Activated T-cell treated with anti-CD3 and anti-CD28 coated beads for 24 hours (primary cell): ENCODE measurements around the gene STOM.
"Not testable (repeated sequence)": the region's sequence is repeated elsewhere in the genome, so short reads cannot be mapped to it uniquely, and the experiment has no call there.

Experiments
- DNase-seq: peaks from one replicate; pipeline ENCODE4 v3.0.0-alpha.2; 2020; ENCODE audit warnings: low read depth

The STOM gene, protein sequence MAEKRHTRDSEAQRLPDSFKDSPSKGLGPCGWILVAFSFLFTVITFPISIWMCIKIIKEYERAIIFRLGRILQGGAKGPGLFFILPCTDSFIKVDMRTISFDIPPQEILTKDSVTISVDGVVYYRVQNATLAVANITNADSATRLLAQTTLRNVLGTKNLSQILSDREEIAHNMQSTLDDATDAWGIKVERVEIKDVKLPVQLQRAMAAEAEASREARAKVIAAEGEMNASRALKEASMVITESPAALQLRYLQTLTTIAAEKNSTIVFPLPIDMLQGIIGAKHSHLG

DNA sequence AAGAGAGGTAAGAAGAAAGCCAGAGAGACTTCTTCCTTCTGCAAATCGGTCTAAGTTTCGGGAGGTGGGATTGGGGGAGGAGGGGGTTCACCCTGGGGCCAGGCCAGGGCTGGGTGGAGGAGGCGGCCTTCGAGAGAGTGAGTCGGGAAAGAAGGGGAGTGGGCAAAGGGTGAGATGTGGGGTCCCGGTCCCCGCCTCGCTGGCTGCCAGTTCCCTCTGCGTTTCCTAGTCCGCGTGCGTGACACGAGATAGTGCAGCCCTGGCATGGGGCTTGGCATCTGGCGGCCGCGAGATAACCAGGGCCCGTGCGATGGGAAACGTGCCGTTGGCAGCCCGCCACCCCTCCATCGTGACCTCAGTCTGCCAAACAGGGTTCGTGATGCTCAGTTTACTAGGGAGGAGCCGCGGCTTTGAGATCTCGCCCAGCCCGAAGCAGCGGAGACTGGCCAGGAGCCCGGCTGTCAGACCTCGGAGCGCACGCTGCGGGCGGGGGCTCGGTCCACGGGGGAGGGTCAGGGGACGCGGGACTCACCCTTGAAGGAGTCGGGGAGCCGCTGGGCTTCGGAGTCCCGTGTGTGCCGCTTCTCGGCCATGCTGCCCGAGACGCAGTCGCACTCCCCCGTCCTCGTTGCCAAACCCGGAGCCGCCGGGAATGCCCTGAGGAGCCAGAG is at the start of gene STOM:
STOM (minus strand) TSS at position 656 of the 671 bp plus-strand sequence; CDS start at position 593, 63 bp downstream.
- DNase-seq, result no peak

DNA sequence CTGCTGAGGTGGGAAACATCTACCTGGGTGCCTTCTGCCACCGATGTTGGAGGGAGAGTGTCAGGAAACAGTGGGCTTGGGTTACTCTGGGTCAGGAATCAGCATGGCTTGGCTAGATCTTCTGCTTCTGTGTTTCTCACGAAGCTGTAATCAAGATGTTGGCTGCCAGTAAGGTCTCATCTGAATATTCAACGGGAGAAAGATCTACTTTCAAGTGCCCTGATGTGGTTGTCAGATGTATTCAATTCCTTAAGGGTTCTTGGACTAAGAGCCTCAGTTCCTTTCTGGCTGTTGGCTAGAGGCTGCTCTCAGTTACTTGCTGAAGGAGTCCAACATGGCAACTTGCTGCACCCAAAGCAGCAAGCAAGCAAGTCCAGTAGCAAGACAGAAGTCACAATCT is 41.9 kb upstream of the STOM start:
- no peak for DNase-seq

DNA sequence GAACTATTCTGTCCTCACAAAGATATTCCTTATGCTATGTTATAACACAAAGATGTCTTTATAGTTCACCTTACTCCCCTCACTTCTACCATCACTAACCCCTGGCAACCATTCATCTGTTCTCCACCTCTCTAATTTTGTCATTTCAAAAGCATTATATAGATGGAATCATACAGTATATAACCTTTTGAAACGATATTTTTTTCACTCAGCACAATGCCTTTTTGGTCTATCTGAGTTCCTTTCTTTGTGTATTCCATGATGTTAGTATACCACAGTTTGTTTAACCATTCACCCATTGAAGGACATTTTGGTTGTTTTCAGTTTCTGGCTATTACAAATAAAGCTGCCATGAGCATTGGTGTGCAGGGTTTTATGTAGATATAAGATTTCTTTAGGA is 35.8 kb upstream of the STOM start:
- DNase-seq, result no peak

DNA sequence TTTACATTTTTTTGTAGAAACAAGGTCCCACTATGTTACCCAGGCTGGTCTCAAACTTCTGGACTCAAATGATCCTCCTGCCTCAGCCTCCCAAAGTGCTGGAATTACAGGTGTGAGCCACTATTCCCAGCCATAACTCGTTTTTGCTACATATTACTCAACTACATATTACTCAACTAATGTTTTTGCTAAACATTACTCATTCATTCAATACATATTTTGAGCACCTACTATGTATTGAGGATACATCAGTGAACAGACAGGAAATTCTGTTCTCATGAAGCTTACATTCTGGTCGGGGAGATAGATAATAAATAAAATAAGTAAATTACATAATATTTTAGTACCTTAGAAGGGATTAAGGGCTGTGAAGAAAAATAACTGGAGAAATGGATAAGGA is 34.9 kb upstream of the STOM start:
- DNase-seq, result no peak

DNA sequence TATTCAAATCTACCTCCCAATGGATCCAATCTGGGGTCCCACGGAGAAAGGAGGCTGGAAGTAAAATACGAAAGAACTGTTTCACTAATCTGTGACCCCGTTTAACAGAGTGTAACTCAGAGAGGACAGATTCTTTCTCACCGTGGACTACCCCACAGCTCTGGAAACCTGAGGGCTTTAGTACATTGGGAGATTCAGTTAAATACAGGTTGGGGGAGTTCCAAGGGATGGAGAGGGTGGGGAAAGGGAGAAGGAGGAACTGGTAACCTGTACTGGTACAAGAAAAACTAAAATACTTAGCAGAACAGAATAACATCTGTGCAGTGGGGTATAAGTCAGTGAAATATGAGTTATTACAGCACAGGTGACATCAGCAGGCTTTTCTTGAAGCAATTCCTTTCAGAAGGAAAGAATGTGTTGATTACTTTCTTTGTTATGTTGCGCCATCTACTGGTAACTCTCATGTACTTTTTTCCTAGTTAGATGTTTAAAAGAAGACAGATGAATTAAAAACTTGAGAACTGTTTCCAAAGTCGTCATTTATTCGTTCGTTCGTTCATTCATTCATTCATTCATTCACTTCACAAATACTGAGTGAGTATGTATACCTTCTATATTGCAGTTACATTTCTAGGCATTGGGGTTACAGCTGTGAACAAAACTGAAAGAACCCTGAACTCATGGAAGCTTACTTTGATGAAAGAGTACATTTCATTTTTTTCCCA is 30.0 kb upstream of the STOM start:
- no peak for DNase-seq

DNA sequence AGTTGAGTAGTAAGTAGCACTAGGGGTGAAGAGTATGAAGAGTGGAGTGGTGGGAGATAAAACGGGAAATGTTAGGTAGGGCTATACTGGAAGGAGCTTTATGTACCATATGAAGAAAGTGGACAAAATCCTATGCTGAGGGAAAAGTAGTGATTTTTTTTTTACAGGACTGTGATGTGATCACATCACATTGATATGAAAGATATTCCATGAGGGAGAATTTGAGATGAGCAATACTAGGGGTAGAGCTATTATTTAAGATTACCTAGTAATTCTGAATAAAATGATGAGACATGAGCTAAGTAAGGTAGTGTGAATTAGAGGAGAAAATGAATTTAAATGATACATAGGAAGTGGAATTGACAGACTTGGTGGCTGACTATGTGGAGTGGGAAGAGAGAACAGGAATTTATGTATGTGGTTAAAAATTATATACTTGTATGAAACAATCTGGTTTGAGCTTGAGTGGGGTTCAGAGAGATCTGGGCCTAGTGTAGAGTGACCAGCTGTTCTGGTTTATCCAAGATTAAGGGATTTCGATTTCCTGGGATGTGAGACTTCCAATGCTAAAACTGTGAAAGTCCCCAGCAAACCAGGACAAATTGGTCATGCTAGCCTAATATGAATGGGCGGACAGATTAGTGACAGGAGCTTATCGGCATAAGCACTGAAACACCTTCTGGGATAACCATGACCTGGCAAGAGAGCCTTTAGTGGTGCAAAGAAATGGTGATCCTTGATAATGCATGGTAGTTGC is 29.3 kb upstream of the STOM start:
- no peak for DNase-seq

DNA sequence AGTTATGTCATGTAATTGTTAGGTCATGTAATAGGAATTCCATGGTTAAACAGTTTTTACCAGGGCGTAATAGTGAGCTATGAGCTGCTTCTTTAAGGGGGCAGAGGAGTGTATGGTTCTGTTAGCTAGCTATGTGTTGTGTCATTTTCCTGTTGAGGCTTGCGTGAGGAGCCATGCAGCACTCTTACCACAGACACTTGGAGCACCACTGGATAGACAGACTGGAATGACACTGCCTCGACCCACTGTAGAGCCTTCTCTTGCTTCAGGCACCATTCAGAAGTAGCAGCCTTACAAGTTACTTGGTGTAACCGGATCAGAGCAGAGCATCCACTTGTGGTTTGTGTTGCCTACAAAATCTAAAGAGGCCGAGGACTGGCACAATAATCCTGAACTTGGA is 28.3 kb upstream of the STOM start:
- no peak for DNase-seq

DNA sequence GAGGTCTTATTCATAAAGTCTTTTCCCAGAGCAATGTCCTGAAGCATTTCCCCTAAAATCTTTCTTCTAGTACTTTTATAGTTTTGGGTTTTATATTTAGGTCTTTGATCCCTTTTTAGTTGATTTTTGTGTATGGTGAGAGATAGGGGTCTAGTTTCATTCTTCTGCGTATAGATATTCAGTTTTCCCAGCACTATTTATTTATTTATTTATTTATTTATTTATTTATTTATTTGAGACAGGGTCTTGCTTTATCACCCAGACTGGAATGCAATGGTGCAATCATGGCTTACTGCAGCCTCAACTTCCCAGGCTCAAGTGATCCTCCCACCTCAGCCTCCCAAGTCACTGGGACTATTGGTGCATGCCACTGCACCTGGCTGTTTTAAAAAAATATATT is 27.2 kb upstream of the STOM start:
- DNase-seq, result not testable (repeated sequence)

DNA sequence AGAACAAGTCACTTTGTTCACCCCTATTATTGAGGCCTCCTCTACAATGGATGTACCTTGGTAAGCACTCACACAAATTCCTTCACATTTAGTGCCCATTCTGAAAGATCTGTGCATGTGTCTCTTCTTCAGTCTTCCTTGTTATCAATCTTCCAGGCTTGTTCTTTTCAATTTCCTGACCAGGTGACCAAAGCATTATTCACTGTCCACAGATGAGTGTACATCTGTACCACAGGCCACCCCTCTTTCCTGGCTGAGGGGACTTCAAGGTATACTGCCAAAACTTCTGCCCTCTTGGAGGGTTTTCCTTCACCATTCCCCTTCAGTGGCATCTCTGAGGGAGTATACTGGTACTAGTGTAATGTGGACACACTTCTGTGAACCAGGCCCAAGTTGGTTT is 25.5 kb upstream of the STOM start:
- DNase-seq, result no peak

DNA sequence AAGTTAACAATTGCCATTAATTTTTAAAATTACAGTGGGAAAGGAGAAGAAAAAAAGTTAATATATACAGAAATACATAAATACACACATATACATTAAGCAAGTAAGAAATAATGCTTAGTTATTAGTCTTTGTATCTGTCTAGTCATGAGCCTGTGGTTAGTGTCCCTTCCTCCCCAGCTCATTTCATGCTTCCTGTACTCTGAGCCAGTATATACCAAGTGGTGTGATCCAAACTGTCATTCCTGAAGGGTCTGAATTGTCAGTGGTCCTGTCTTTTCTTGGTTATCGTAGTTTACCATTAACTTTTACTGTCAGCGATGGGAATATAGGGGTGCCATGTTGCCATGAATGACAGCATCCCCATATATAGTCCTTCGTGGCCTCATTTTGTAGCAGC is 24.2 kb upstream of the STOM start:
- no peak for DNase-seq

DNA sequence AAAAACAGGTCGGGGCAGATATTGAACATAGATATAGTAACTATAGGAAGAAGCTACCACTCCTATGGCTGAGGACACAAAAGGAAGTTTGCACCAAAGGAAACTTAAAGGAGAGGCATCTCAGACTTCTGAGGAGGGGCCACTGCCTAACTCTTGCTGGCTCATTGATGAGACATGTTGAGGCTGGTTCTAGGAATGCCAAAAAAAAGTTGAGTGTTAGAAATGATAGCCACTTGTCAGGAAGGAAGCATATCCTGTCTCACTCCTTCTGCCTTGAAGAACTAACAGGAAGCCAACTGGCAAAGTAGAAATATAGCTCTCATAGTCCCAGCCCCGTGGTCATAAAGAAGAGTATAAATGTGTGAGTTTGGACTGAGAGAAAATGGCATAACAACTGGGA is 23.3 kb upstream of the STOM start:
- no peak for DNase-seq

DNA sequence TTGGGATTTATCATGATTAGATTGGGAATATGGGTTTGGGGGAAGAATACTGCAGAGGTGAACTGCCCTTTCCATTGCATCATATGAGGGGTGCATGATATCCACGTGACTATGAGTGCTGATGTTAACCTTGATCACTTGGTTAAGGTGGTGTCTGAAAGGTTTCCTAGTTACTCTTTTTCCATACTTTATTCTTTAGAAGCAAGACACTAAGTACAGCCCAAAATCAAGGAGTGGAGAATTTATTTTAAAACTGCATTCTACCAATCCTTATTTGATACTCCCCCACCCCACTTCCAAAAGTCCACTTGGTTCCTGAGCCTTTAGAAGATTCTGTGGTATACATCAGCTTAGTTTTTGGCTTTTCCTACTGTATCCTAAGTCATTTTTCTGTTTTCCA is 20.3 kb upstream of the STOM start:
- no peak for DNase-seq

DNA sequence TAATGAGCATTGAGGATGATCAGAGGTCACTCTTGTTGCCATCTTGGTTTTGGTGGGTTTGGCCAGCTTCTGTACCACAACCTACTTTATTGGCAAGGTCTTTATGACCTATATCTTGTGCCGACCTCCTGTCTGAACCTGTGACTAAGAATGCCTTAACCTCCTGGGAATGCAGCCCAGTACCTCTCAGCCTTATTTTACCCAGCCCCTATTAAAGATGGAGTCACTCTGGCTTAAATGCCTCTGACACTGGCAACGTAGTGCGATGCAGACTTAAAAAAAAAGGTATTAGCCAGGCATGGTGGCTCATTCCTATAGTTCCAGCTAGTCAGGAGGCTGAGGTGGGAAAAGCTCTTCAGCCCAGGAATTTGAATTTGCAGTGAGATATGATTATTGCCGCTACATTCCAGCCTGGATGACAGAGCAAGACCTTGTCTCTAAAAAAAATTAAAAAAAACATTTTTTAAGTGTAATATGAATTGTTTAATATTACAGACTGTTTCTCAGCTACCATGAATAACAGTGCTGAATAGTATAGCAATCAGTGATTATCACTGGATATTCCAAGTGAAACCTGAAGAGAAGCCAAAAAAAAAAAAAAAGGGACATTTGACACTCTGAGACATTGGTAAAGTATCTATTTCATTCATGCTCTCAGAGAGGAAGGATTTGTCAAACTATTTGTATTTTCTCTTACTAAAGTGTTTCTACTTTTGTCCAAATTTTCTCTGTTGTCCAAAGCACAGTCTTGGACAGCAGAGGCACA is 18.3 kb upstream of the STOM start:
- no peak for DNase-seq

DNA sequence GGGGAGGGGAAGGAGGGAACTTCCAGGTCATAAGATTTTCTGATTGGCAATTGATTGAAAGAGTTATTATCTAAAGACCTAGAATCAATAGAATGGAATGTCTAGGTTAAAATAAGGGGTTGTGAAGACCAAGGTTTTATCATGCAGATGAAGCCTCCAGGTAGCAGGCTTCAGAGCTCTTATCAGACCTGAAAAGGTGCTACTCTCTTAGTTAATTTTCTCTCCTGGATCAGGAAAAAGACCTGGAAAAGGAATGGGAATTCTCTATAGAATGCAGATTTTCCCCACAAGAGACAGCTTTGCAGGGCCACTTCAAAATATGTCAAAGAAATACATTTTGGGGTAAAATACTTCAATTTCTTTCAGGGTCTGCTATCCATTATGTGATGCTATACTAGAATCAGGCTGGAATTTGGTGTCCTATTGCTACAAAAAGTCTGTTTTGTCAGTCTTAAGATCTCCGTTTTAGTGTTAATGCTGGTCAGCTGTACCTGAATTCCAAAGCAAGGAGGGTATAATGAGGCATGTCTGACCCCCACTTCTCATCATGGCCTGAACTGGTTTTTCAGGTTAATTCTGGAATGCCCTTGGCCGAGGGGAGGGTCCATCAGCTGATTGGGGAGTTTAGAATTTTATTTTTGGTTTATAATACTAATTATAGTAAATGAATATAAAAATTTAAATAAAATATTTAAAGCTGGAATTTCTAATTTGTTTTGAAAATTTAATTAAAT is 16.6 kb upstream of the STOM start:
- no peak for DNase-seq

DNA sequence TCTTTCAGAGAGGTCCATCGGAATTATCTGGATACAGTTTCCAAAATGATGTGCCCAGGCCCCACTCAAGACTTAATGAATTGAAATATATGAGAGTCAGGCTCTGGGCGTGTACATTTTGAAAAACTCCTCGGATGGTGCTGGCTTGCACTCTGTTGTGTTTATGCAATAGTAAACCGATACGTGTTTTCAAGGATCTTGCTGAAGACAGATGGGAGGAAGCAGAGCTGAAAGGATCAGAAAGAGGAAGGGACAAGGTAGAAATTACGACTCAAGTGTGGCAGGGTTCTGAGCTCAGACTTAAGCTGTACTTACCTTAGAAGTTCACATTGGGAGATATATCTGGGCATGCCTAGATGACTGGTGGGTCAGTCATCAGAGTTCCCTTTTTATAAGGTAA is 13.7 kb upstream of the STOM start:
- DNase-seq, result no peak

DNA sequence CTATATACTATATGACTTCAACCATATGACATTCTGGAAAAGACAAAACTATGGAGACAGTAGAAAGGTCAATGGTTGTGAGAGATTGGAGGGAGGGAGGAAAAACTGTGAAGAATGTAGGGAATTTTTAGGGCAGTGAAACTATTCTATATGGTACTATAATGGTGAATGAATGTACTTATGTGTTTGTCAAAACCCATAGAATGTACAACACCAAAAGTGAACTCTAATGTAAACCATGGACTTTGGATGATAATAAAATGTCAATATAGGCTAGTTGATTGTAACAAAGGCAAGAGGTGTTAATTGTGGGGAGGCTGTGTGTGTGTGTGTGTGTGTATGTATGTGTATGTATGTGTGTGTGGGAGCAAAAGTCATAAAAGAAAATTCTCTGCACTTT is 10.8 kb upstream of the STOM start:
- DNase-seq, result no peak

DNA sequence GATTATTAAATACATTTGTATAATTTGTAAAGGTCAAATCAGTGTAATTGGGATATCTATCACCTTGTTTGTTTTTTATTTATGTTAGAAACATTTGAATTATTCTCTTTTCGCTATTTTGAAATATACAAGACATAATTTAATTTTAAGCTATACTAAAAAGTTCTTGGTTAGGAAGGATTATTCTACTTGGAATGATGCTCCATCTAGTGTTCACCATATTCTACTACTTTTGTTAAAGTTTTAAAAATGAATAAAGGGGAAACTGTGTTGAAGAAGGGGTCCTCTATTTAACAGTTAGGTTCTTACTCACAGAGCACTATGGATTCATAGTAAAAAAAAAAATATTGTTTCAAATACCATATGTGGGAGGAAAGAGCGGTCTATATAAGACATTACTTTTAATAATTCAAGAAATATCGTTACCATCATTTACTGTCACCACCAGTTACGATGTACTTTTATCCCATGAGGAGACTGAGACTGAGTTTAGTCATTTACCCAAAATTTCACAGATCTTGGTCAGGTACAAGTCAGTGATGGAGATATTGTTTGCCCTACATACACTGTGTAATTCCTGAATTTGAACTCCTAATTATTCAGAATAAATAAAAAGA is 6.3 kb upstream of the STOM start:
- DNase-seq, result no peak

DNA sequence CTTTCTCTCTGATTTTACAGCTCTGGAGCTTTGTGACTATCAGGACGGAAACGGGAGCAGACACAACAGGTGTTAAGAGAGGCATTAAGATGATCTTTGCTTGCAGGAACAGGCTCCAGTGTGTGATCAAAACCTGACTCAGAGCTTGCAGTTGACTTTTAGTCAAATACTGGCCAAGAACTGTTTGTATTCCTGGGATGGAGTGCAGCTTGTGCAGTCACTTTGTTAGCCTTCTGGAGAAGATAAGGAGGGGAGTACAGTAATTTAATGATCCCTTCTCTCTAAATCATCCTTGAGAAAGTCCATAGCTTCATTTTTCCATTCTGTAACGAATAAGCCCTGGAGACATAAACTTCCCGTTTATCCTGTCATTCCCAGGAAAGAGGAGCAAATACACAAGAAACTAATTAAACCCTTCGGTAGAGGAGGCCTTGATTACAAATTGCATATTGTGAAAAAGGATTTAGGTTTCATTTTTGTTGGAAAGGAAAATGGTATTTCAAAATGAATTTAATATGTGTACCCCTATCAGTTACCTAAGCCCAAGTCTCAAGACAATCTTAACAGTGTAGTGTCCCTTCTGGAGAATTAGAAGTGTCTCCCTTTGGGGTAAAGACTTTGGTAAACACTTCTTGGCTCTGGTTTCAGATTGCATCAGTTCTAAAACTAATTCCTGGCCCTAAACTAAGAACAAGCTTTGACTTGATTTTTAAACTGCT is 3.1 kb upstream of the STOM start:
- no peak for DNase-seq

DNA sequence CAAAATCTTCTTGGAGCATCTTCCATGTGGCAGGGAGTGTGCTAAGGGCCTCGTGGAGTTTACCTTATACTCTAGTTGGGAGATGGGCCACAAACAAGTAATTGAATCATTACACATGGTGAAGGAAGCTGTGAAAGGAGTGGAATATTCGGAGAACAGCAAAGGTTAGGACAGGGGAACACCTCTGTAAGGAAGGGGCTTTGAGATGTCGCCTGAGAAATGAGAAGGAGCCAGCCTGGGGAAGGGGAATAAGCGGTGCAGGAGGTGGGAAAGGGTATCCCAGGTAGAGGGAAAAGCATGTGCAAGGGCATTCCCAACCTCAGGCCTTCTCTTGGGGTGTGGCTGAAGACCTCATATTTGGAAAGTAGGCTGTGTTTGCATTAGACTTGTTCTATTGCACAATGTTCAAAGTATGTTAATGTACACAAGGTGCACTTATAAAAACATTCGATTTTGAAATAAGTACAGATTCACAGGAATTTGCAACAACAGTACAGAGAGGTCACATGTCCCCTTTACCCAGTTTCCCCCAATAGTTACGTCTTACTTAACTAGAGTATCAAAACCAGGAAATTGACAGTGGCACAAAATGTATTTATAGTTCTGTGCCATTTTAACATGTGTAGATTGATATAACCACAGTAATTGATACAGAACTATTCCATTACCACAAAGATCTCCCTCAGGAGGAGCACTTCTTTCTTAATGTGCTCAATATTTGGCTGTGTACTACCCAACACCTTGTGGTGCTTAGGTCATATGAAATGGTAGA is 2.4 kb upstream of the STOM start:
- DNase-seq, result no peak
